GM23338 (cell line): Measurements from ENCODE around the gene XDH. TPM values are rescaled to one million over a fixed set of nuclear protein-coding genes. Genes with fewer than 3 reads are reported as not detected.

Experiments
- ATAC-seq: fragments of 200-7000 bp; cut with Tn5 transposase; 3 replicates; pipeline ENCODE4 v1.9.1; 2020
- DNase-seq: peaks from one replicate; pipeline ENCODE4 v3.0.0-alpha.2; 2015; ENCODE audit warnings: low spot score
- H2AFZ ChIP-seq: fragments of 200-600 bp; sonication (generic); 2 replicates; pipeline ENCODE4 v1.8.0; 2016; ENCODE audit warnings: antibody characterized with exemption, mild to moderate bottlenecking, moderate library complexity
- H3F3A ChIP-seq: fragments of 200-600 bp; sonication (generic); replicated peaks from 2 replicates; pipeline ENCODE4 v1.8.0; 2017; ENCODE audit warnings: antibody characterized with exemption, mixed run types, low read depth
- H3K27ac ChIP-seq: fragments of 200-600 bp; sonication (generic); 2 replicates; pipeline ENCODE4 v1.6.1; 2016; ENCODE audit warnings: low read depth
- H3K27me3 ChIP-seq: fragments of 200-600 bp; sonication (generic); 2 replicates; pipeline ENCODE4 v1.8.0; 2016; ENCODE audit warnings: mild to moderate bottlenecking, mixed run types, moderate library complexity; ENCODE audit not compliant: insufficient read depth
- H3K36me3 ChIP-seq: fragments of 200-600 bp; sonication (generic); 2 replicates; pipeline ENCODE4 v1.8.0; 2016; ENCODE audit warnings: mild to moderate bottlenecking; ENCODE audit not compliant: insufficient read depth
- H3K4me1 ChIP-seq: fragments of 200-600 bp; sonication (generic); 2 replicates; pipeline ENCODE4 v1.8.0; 2016; ENCODE audit warnings: mild to moderate bottlenecking, moderate library complexity; ENCODE audit not compliant: insufficient read depth
- H3K4me2 ChIP-seq: fragments of 200-600 bp; sonication (generic); 2 replicates; pipeline ENCODE4 v1.7.1; 2017; ENCODE audit warnings: mixed run types
- H3K4me3 ChIP-seq: fragments of 200-600 bp; sonication (generic); 2 replicates; pipeline ENCODE4 v1.6.1; 2016; ENCODE audit warnings: mixed run types
- H3K79me2 ChIP-seq: fragments of 200-600 bp; sonication (generic); replicated peaks from 2 replicates; pipeline ENCODE4 v1.8.0; 2017; ENCODE audit warnings: mild to moderate bottlenecking; ENCODE audit not compliant: insufficient read depth
- H3K9me2 ChIP-seq: fragments of 200-600 bp; sonication (generic); 2 replicates; pipeline ENCODE4 v1.8.0; 2017; ENCODE audit not compliant: insufficient read depth
- H4K20me1 ChIP-seq: fragments of 200-600 bp; sonication (generic); replicated peaks from 2 replicates; pipeline ENCODE4 v1.8.0; 2017; ENCODE audit warnings: mild to moderate bottlenecking; ENCODE audit not compliant: insufficient read depth
- H3K27ac Mint-ChIP-seq: 2 replicates; pipeline ENCODE4 v1.8.0; 2020; ENCODE audit warnings: inconsistent platforms, mild to moderate bottlenecking, moderate library complexity, mixed read lengths
- H3K27me3 Mint-ChIP-seq: 3 replicates; pipeline ENCODE4 v1.8.0; 2022; ENCODE audit warnings: low read depth, mild to moderate bottlenecking, moderate library complexity, mixed read lengths, inconsistent platforms; ENCODE audit not compliant: insufficient read depth, poor library complexity
- H3K36me3 Mint-ChIP-seq: 3 replicates; pipeline ENCODE4 v1.8.0; 2021; ENCODE audit warnings: low read depth, mild to moderate bottlenecking, inconsistent platforms, moderate library complexity, mixed read lengths
- H3K4me1 Mint-ChIP-seq: 3 replicates; pipeline ENCODE4 v1.8.0; 2020; ENCODE audit warnings: mild to moderate bottlenecking, inconsistent platforms, mixed read lengths
- H3K4me3 Mint-ChIP-seq: 3 replicates; pipeline ENCODE4 v1.8.0; 2021; ENCODE audit warnings: moderate library complexity, mild to moderate bottlenecking, inconsistent platforms, mixed read lengths
- H3K9me3 Mint-ChIP-seq: 3 replicates; pipeline ENCODE4 v1.8.0; 2020; ENCODE audit warnings: moderate library complexity, mild to moderate bottlenecking, inconsistent platforms, mixed read lengths
- REST ChIP-seq: IDR thresholded peaks from one replicate; pipeline ENCODE4 v1.6.1; 2018; ENCODE audit warnings: antibody characterized with exemption; ENCODE audit not compliant: unreplicated experiment
- STAT1 ChIP-seq: IDR thresholded peaks from one replicate; pipeline ENCODE4 v1.6.1; 2016; ENCODE audit warnings: antibody characterized with exemption; ENCODE audit not compliant: unreplicated experiment
- ZNF114 ChIP-seq: fragments of 250-450 bp; sonication (Bioruptor Pico); IDR thresholded peaks from 2 replicates; pipeline ENCODE4 v1.5.0; 2020; ENCODE audit warnings: mild to moderate bottlenecking, moderate library complexity
- ZNF462 ChIP-seq: fragments of 250-450 bp; sonication (Bioruptor Pico); IDR thresholded peaks from 2 replicates; pipeline ENCODE4 v1.5.0; 2020; ENCODE audit warnings: mild to moderate bottlenecking, moderate library complexity
- polyA plus RNA-seq: library from polyadenylated mRNA; unstranded; fragments of >200 nt; fragmentation: Nextera tagmentation; extraction: Ambion mirVana; gene quantifications from 2 replicates; pipeline ENCODE4 v1.2.1, GENCODE V29; 2016
- total RNA-seq: library from RNA; depleted of rRNA; stranded (reverse); fragments of >200 nt; shearing (Covaris generic); gene quantifications from 2 replicates; pipeline ENCODE4 v1.2.3, GENCODE V29; 2014
- TF ChIP-seq, protein P1 (sequence below), 2 experiments: fragments of 200-600 bp in 1 of 2; sonication (generic) in 1 of 2; conservative IDR thresholded peaks; 2 replicates each; pipeline versions ENCODE4 v1.5.1 to v1.6.1; 2016 to 2017; ENCODE audit warnings: antibody characterized with exemption in 2 of 2, low read depth in 2 of 2, mild to moderate bottlenecking in 2 of 2, moderate library complexity in 1 of 2

The XDH gene
- total and polyA plus RNA-seq, 2 experiments from 2014 or later: 0.55 to 0.87 TPM

- TF ChIP-seq ZNF462 (CRISPR knock-in tag) (no peak), REST (no peak), STAT1 (no peak)
Observed at GRCh38 chr2:31440764-31441163, 26.2 kb upstream of the XDH start (continued).

GRCh38 chr2:31434911-31435310 is 20.4 kb upstream of the XDH start:
- no peak overlapping the region for H3K27ac ChIP-seq
- H3K4me1 ChIP-seq: no peaks in the 10 kb centered on the region
- ATAC-seq: no peak
- H4K20me1 ChIP-seq: no peaks in the 10 kb centered on the region
- H3K9me2 ChIP-seq: no peaks in the 10 kb centered on the region
- no peaks in the 10 kb centered on the region for H3K79me2 ChIP-seq
- H3K36me3 ChIP-seq: no peaks in the 10 kb centered on the region
- no peaks in the 10 kb centered on the region for H3F3A ChIP-seq
- no peak overlapping the region for H3K4me2 ChIP-seq
- no peak for TF ChIP-seq ZNF114 (CRISPR knock-in tag)
- TF ChIP-seq, protein P1, sequence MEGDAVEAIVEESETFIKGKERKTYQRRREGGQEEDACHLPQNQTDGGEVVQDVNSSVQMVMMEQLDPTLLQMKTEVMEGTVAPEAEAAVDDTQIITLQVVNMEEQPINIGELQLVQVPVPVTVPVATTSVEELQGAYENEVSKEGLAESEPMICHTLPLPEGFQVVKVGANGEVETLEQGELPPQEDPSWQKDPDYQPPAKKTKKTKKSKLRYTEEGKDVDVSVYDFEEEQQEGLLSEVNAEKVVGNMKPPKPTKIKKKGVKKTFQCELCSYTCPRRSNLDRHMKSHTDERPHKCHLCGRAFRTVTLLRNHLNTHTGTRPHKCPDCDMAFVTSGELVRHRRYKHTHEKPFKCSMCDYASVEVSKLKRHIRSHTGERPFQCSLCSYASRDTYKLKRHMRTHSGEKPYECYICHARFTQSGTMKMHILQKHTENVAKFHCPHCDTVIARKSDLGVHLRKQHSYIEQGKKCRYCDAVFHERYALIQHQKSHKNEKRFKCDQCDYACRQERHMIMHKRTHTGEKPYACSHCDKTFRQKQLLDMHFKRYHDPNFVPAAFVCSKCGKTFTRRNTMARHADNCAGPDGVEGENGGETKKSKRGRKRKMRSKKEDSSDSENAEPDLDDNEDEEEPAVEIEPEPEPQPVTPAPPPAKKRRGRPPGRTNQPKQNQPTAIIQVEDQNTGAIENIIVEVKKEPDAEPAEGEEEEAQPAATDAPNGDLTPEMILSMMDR (conservative IDR thresholded peaks at IDR 0.05; ENCODE audit: low read depth in 2 of 2): peak; percentile 46 to 52
- Mint-ChIP-seq H3K36me3 (no peaks in the 10 kb centered on the region), H3K4me1 (no peaks in the 10 kb centered on the region), H3K27ac (no peak overlapping the region), H3K27me3 (no peaks in the 10 kb centered on the region), H3K4me3 (no peak overlapping the region), H3K9me3 (peaks cover 6% of the 10 kb centered on the region)
- no peak overlapping the region for H3K4me3 ChIP-seq
- H2AFZ ChIP-seq: no peak overlapping the region
- DNase-seq: peak; percentile 15
- no peaks in the 10 kb centered on the region for H3K27me3 ChIP-seq
